Smooth muscle cell (in vitro differentiated cells): Measurements from ENCODE around the gene FAM240B. TPM values are rescaled to one million over a fixed set of nuclear protein-coding genes. Genes with fewer than 3 reads are reported as not detected.

Source experiments
- DNase-seq: peaks from one replicate; lab custom pipeline; 2025; ENCODE audit not compliant: unreplicated experiment; lab: John Stamatoyannopoulos, UW
- H2AFZ ChIP-seq: fragments of 200-600 bp; sonication (generic); 2 replicates; pipeline ENCODE4 v1.6.0; 2016; ENCODE audit warnings: antibody characterized with exemption, low read depth, mild to moderate bottlenecking
- H3F3A ChIP-seq: fragments of 200-600 bp; sonication (generic); 2 replicates; pipeline ENCODE4 v1.6.0; 2017; ENCODE audit warnings: antibody characterized with exemption, low read depth
- H3K27ac ChIP-seq: fragments of 200-600 bp; sonication (generic); 2 replicates; pipeline ENCODE4 v1.5.1; 2016; ENCODE audit warnings: low read depth, mild to moderate bottlenecking
- H3K27me3 ChIP-seq: fragments of 200-600 bp; sonication (generic); 2 replicates; pipeline ENCODE4 v1.6.1; 2016; ENCODE audit warnings: low read depth, mild to moderate bottlenecking
- H3K36me3 ChIP-seq: fragments of 200-600 bp; sonication (generic); 2 replicates; pipeline ENCODE4 v1.5.1; 2016; ENCODE audit warnings: low read depth
- H3K4me1 ChIP-seq: fragments of 200-600 bp; sonication (generic); 2 replicates; pipeline ENCODE4 v1.5.1; 2016; ENCODE audit warnings: low read depth
- H3K4me2 ChIP-seq: fragments of 200-600 bp; sonication (generic); 2 replicates; pipeline ENCODE4 v1.6.0; 2016; ENCODE audit warnings: mild to moderate bottlenecking
- H3K4me3 ChIP-seq: fragments of 200-600 bp; sonication (generic); 2 replicates; pipeline ENCODE4 v1.5.1; 2016; ENCODE audit warnings: mild to moderate bottlenecking
- H3K79me2 ChIP-seq: fragments of 200-600 bp; sonication (generic); 2 replicates; pipeline ENCODE4 v1.6.0; 2016; ENCODE audit warnings: low read depth, mild to moderate bottlenecking
- H3K9ac ChIP-seq: fragments of 200-600 bp; sonication (generic); 2 replicates; pipeline ENCODE4 v1.6.0; 2016; ENCODE audit warnings: low read depth
- H3K9me3 ChIP-seq: fragments of 200-600 bp; sonication (generic); replicated peaks from 2 replicates; pipeline ENCODE4 v1.5.1; 2016; ENCODE audit warnings: low read depth
- H4K20me1 ChIP-seq: fragments of 200-600 bp; sonication (generic); 2 replicates; pipeline ENCODE4 v1.6.0; 2016; ENCODE audit warnings: low read depth
- CTCF ChIP-seq: fragments of 200-600 bp; sonication (generic); IDR thresholded peaks from 2 replicates; pipeline ENCODE4 v1.5.1; 2017; ENCODE audit warnings: borderline replicate concordance, mild to moderate bottlenecking, antibody characterized with exemption; ENCODE audit not compliant: insufficient read depth, poor library complexity, severe bottlenecking
- WGBS: methylation state at CpG from one replicate; pipeline ENCODE4 v1.1.7; 2016; ENCODE audit warnings: low lambda C conversion rate; 5-methylcytosine and 5-hydroxymethylcytosine counted together
- polyA plus RNA-seq: library from polyadenylated mRNA; unstranded; fragments of >200 nt; fragmentation: Nextera tagmentation; extraction: Ambion mirVana; gene quantifications from 2 replicates; pipeline ENCODE4 v1.2.1, GENCODE V29; 2016
- total RNA-seq: library from RNA; depleted of rRNA; stranded (reverse); fragments of >200 nt; gene quantifications from 2 replicates; pipeline ENCODE4 v1.2.3, GENCODE V29; 2014

The FAM240B gene
- total and polyA plus RNA-seq, 2 experiments from 2014 or later: not detected

GRCh38 chr9:38651400-38652042 is 68.4 kb downstream of the FAM240B start:
- no peaks in the 10 kb centered on the region for H3K79me2 ChIP-seq
- H3K4me1 ChIP-seq: no peaks in the 10 kb centered on the region
- H3K9me3 ChIP-seq: no peaks in the 10 kb centered on the region
- H3K9ac ChIP-seq: no peak overlapping the region
- no peak for TF ChIP-seq CTCF
- no peak overlapping the region for H3K27ac ChIP-seq
- H3K36me3 ChIP-seq: no peaks in the 10 kb centered on the region
- peaks cover 22% of the 10 kb centered on the region for H3K27me3 ChIP-seq
- H3K4me2 ChIP-seq: no peak overlapping the region
- no peak for DNase-seq
- WGBS: 79% methylated on average over 8 of the region's 8 CpGs
- no peaks in the 10 kb centered on the region for H3F3A ChIP-seq
- no peaks in the 10 kb centered on the region for H4K20me1 ChIP-seq
- H3K4me3 ChIP-seq: no peak overlapping the region
- H2AFZ ChIP-seq: no peak overlapping the region

GRCh38 chr9:38650564-38650963 is 69.4 kb downstream of the FAM240B start:
- no peak overlapping the region for H3K4me2 ChIP-seq
- no peaks in the 10 kb centered on the region for H3F3A ChIP-seq
- no peaks in the 10 kb centered on the region for H3K4me1 ChIP-seq
- no peaks in the 10 kb centered on the region for H3K36me3 ChIP-seq
- H3K9me3 ChIP-seq: no peaks in the 10 kb centered on the region
- 97% methylated on average over 8 of the region's 8 CpGs for WGBS
- no peak overlapping the region for H3K27ac ChIP-seq
- DNase-seq: no peak
- H3K4me3 ChIP-seq: no peak overlapping the region
- no peak for TF ChIP-seq CTCF
- H4K20me1 ChIP-seq: no peaks in the 10 kb centered on the region
- no peak overlapping the region for H2AFZ ChIP-seq
- no peaks in the 10 kb centered on the region for H3K79me2 ChIP-seq
- H3K27me3 ChIP-seq: peaks cover 12% of the 10 kb centered on the region
- no peak overlapping the region for H3K9ac ChIP-seq

- DNase-seq: no peak
- H3K4me2 ChIP-seq: no peak overlapping the region
- H3K27me3 ChIP-seq: peaks cover 7% of the 10 kb centered on the region
- no peaks in the 10 kb centered on the region for H3K4me1 ChIP-seq
- H3K9ac ChIP-seq: no peak overlapping the region
- H2AFZ ChIP-seq: no peak overlapping the region
- WGBS: 95% methylated on average over 8 of the region's 8 CpGs
- H3K27ac ChIP-seq: no peak overlapping the region
- TF ChIP-seq CTCF: no peak
- no peaks in the 10 kb centered on the region for H3K36me3 ChIP-seq
- H3K4me3 ChIP-seq: no peak overlapping the region
- no peaks in the 10 kb centered on the region for H4K20me1 ChIP-seq
- no peaks in the 10 kb centered on the region for H3F3A ChIP-seq
- no peaks in the 10 kb centered on the region for H3K9me3 ChIP-seq
- H3K79me2 ChIP-seq: no peaks in the 10 kb centered on the region
Measured at GRCh38 chr9:38649731-38650363, 70.1 kb downstream of the FAM240B start.

- WGBS: 42% methylated on average over 2 of the region's 2 CpGs
- TF ChIP-seq CTCF: no peak
- DNase-seq: no peak
- Histone ChIP-seq H3F3A (no peaks in the 10 kb centered on the region), H3K4me2 (no peak overlapping the region), H4K20me1 (no peaks in the 10 kb centered on the region), H3K27me3 (no peaks in the 10 kb centered on the region), H3K9ac (no peak overlapping the region), H3K27ac (no peak overlapping the region), H3K36me3 (no peaks in the 10 kb centered on the region), H3K9me3 (no peaks in the 10 kb centered on the region), H3K4me3 (no peak overlapping the region), H2AFZ (no peak overlapping the region), H3K4me1 (no peaks in the 10 kb centered on the region), H3K79me2 (no peaks in the 10 kb centered on the region)
Measured at GRCh38 chr9:38644601-38645000, 75.3 kb downstream of the FAM240B start.
